ENCODE data around the gene DDX39B. TPM values are rescaled to one million over a fixed set of nuclear protein-coding genes. Genes with fewer than 3 reads are reported as not detected.

The DDX39B gene
- total and polyA plus RNA-seq, 9 of the 15 experiments (the other 6 are each of a cell fraction or from before 2014, with no cell fraction given) = 479 to 869 (median 592) TPM

GRCh38 chr6:31558631-31559500 is 17.1 kb upstream of the DDX39B start (continued):
- TF ChIP-seq GTF2E2 (tag; IDR thresholded peaks at IDR 0.05) (no peak), ZC3H8 (IDR thresholded peaks at IDR 0.05) (no peak), CBFA2T3 (IDR thresholded peaks at IDR 0.05) (peak; percentile 43; the same call in 1 of the 2 replicates), NR0B1 (IDR thresholded peaks at IDR 0.05; ENCODE audit: partially characterized antibody) (no peak), ZNF655 (CRISPR knock-in tag; IDR thresholded peaks at IDR 0.05) (no peak), ZNF445 (CRISPR knock-in tag; IDR thresholded peaks at IDR 0.05; ENCODE audit: low read depth) (no peak), TAF1 (IDR thresholded peaks at IDR 0.05; ENCODE audit: control insufficient read depth, extremely low read depth, insufficient read depth, low read length, severe bottlenecking) (no peak), ZNF398 (CRISPR knock-in tag; IDR thresholded peaks at IDR 0.05) (no peak), ZNF740 (CRISPR knock-in tag; IDR thresholded peaks at IDR 0.05) (peak; percentile 62; the same call in 1 of the 2 replicates), ZNF740 (tag; IDR thresholded peaks at IDR 0.05) (no peak), ZNF263 (CRISPR knock-in tag; IDR thresholded peaks at IDR 0.05; ENCODE audit: borderline replicate concordance) (peak; percentile 72; the same call in 1 of the 2 replicates), HNRNPK (IDR thresholded peaks at IDR 0.05; ENCODE audit: low read depth, low read length, poor library complexity, severe bottlenecking) (no peak), ID3 (CRISPR knock-in tag; IDR thresholded peaks at IDR 0.05) (no peak), ID3 (tag; IDR thresholded peaks at IDR 0.05) (no peak), PML (IDR thresholded peaks at IDR 0.05; ENCODE audit: low read length) (no peak), ZNF134 (CRISPR knock-in tag; conservative IDR thresholded peaks at IDR 0.05) (no peak), ZNF347 (CRISPR knock-in tag; IDR thresholded peaks at IDR 0.05; ENCODE audit: low read depth) (no peak), RAD51 (IDR thresholded peaks at IDR 0.05; ENCODE audit: borderline replicate concordance, low read depth) (no peak), MAFK (IDR thresholded peaks at IDR 0.05; ENCODE audit: low read length) (peak; percentile 49), ZNF561 (CRISPR knock-in tag; conservative IDR thresholded peaks at IDR 0.05) (no peak), ADNP (tag; IDR thresholded peaks at IDR 0.05) (no peak), NFXL1 (CRISPR knock-in tag; IDR thresholded peaks at IDR 0.05) (no peak)
